Activated CD4-positive, alpha-beta T cell treated with anti-CD3 and anti-CD28 coated beads, Interleukin-2, amount 50 U/mL, for 1 hour (primary cell): ENCODE results near the gene MAPK8IP1.

Source experiments
- DNase-seq: peaks from one replicate; pipeline ENCODE4 v3.0.0-alpha.2; 2020

MAPK8IP1 gene

GRCh38 chr11:45928535-45929215 is 43.2 kb downstream of the MAPK8IP1 start:
- no peak for DNase-seq

DNA sequence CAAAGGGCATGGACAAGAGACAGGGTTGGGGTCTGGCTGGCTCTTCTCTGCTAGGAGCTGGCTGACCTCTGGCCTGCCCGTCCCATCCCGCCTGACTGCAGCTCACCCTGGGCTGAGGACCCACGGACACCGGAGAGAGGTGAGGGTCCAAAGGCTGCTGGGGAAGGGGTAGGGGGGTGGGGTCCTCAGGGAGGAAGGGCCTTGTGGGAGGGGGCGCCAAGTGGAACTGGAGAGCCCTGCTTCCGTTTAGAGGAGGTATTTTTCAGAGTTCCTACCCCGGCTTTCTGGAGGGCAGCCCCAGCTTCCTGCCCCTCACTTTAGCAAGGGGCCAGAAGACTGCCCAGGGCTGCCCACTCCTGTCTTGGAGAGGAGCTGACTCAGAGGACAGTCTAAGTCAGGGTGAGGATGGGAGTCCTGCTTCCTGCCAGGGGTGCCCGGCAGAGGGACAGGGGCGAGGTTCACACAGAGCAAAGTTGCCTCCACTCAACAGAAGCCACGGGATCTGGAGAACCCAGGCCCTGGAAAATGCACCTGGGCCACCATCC is 44.1 kb downstream of the MAPK8IP1 start:
- no peak for DNase-seq

DNA sequence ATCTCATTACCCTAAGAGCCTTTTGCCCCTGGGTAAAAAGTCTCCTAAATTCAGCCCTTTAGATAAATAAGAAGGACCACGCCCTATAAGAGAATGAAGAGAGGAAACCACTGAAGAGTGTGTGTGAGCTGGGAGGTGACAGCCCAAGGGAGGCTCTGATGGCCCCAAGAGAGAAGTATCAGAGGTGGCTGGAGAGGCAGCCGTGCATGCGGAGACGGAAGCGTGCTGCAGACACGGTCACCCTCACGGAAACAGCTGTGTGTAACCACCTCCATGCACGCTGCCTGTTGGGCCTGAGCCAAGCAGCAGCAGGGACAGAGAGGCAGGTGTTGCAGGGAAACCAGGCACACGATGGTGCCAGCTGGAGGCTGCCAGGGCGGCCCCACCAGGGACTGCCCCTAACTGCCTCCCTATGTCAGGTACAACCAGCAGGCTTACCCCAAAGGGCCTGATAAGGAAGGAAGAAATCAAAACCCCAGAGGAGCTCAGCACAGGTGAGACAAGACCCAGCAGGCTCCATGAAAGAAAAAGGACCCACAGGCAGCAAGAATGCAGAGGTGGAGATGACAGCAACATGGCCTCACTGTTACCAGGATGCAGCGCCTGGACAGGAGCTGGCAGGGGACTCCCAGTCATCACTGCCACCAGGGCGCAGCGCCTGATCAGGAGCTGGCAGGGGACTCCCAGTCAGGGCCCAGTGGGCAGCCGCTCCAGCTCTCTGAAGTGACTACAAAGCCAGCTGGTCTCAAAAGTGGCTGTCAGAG is 44.8 kb downstream of the MAPK8IP1 start:
- peak; percentile 18 for DNase-seq

DNA sequence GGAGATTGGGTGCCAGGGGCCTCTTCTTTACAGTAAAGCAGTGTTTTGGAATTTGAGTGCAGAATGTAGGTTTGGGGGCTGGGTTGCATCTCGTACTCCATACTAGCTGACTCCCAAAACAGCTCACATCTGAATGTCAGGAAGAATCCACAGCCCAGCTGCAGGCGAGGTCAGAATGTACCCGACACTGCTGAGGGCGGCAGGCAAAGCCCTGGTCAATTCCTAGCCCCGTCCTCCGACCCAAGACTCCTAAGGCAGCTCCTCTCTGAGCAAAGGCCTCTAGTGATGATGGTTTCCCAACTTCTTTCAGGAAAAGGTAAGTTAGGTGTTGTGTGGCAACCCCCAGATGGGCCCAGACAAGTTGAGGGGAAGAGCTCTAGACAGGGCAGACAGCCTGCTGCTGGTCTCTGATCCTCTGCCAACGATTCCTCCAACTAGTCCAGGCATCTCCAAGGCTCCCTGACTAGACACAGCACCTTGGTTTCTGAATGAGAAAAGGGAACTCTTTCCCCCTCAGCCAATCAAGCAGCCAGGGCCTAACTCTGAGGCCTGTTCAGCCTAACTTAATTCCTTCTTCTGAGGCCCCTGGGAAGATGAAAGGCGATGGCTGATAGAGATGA is 45.6 kb downstream of the MAPK8IP1 start:
- DNase-seq, result no peak

GRCh38 chr11:45931739-45932138 is 46.3 kb downstream of the MAPK8IP1 start:
- no peak for DNase-seq

GRCh38 chr11:45932217-45932616 is 46.8 kb downstream of the MAPK8IP1 start:
- DNase-seq, result no peak

- no peak for DNase-seq
These were observed 47.8 kb downstream of the MAPK8IP1 start for GRCh38 chr11:45933131-45933831.

- no peak for DNase-seq
These were observed 48.6 kb downstream of the MAPK8IP1 start for GRCh38 chr11:45933846-45934579.

- no peak for DNase-seq
These were observed 49.3 kb downstream of the MAPK8IP1 start for GRCh38 chr11:45934580-45935318.

DNA sequence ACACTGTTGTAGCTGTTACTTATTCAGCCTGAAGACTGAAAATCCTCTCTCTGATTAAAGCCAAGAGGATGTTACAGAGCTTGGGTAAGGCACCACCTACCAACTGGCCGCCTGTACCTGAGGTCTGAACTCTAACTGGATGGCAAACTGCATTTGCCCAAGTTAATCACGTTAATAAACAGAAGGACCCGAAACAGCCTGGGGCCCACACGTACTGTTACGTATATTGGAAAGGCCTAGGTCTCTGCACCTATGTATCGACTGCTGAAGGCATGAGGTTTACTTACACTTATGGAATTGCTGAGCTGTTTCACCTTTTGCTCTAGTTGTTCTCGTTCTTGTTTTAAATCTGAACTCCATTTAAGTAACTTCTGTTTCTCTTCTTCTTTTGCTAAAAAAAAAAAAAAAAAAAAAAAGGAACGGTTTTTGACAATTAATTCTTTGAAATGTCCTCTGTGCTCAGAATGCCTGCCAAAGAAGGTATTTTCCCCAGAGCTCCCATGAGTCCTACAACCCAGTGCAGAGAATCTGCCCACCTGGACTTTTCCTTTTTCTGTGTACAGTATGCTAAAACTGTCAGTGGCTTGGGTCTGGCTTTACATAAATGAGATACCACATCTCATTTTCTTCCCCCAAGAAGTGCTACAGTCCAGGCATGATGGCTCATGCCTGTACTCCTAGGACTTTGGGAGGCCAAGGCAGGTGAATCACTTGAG is 50.1 kb downstream of the MAPK8IP1 start:
- no peak for DNase-seq

DNA sequence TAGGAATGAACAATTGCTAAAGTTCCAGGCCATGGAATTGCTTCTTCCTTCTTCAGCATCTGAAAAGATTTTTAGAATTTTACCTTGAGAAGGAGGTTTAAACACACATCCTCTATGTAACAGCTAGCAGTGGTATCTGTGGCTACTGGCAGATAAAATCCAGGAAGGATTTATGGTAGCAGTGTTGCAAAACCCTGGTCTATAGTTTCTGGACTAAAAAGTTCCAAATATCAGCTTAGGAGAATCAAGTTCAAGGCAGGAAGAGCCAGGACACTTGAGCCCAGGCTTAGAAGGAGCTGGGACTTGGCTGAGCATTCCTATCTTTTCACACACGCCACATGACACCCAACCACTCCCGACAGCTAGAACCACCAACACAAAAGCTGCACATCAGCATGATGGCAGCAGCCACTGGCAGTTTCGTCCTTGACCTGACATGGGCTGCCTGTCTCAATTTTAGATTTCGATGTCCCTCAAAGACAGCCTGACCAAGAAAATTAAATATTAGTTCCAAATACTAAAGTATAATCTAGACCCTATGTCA is 51.1 kb downstream of the MAPK8IP1 start:
- no peak for DNase-seq

DNA sequence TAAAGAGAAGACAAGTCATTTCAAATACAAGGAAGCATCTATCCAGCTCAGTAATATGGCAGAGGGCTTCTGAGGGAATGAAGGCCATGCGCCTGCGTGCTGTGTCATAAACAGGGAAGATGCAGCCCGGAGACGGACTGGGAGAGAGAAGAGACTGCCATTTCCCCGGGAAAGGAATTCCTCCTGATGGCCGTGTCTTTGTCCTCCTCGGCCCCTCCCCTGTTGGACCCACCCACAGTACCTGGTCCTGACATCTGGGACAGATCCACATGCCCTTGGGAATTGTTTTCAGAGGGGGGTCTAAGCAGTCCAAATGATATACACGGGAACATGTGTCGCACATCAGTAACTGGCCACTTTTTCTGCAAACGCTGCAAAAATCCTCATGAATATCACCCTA is 52.5 kb downstream of the MAPK8IP1 start:
- DNase-seq, result no peak

GRCh38 chr11:45939836-45940235 is 54.4 kb downstream of the MAPK8IP1 start:
- no peak for DNase-seq

DNA sequence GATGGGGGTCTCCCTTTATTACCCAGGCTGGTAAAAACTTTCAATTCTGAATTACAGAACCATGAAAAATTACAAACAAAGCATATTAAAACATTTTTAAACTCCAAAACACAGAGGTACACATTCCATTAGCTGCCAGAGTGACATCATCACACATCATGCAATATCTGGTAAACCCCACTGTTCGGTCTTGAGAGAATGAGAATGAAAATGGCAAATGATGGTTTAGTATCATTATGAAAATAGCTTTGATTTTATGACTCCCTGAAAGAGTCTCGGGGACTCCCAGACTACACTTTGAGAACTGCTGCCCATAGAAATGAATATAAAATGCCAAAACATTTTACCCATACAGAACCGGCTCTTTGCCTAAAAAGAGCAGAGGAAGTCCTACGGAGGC is 55.8 kb downstream of the MAPK8IP1 start:
- DNase-seq, result no peak

GRCh38 chr11:45942381-45942780 is 56.9 kb downstream of the MAPK8IP1 start:
- DNase-seq, result no peak

DNA sequence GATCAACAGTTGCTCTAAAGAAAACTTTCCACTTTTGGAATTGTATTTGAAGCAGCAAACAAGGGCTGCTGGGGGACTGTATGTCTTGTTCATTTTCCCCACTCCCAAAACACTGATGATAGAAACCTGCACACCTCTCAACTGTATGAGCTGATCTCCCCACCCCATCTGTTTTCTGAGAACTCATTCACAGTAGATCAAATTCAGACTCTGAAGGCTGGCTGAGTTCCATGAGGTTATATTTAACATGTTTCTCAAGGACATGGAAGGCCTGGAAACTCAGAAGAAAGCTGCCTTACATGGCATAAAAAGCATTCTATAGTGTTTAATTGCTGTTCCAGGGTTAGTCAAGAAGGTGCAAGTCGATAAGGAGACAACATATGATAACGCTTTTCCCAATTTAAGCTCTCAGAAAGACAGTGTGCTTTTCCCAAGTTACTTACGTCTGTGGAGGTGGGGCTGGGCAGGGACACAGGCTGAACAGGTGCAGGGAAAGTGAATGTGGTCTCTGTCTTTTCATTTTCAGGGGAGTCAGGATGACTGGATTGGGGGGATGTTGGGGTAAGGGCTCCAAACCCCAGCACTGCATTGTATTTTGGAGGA is 60.0 kb downstream of the MAPK8IP1 start:
- no peak for DNase-seq

GRCh38 chr11:45947885-45948284 is 62.4 kb downstream of the MAPK8IP1 start:
- no peak for DNase-seq

GRCh38 chr11:45948356-45948755 is 62.9 kb downstream of the MAPK8IP1 start:
- no peak for DNase-seq

DNA sequence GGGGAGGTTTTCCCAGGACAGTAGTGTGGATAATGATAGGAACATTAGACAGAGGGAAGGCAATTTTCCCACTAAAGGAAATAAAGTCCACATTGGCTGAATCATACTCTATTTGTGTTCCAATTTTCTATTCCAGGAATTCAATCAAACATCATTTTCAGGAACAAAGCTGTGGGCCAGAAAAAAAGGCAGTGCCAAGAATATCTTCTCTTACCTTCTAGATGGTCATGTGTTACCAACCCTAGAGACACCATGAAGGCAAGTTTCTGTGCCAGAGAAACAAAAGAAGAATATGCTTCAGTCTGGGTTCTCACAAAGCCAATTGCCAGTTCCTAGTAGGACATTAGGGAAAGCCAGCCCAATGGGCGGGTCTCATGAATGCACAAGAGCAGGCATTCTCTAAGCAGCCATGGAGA is 64.5 kb downstream of the MAPK8IP1 start:
- DNase-seq, result no peak
